ENCODE measurements around the gene LRRC19. TPM values are rescaled to one million over a fixed set of nuclear protein-coding genes. Genes with fewer than 3 reads are reported as not detected.

The LRRC19 gene
- total RNA-seq, 1 experiment from 2014 or later = not detected

DNA sequence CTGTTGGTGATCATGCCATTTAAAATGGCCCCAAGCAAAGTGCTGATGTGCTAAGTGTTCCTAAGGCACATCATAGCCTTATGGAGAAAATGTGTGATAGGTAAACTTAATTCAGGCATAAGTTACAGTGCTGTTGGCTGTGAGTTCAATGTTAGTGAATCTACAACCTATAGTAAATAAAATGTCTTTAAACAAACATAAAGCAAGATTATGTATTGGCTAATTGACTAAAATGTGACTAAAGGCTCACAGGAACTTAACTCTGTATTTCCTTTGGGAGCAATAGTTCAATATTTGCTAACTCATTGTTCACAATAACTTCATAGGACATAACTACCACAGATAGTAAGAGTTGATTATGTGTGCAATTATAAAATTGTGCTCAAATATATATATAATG lies 49.4 kb upstream of the LRRC19 start (continued):
- TF ChIP-seq, protein P1, sequence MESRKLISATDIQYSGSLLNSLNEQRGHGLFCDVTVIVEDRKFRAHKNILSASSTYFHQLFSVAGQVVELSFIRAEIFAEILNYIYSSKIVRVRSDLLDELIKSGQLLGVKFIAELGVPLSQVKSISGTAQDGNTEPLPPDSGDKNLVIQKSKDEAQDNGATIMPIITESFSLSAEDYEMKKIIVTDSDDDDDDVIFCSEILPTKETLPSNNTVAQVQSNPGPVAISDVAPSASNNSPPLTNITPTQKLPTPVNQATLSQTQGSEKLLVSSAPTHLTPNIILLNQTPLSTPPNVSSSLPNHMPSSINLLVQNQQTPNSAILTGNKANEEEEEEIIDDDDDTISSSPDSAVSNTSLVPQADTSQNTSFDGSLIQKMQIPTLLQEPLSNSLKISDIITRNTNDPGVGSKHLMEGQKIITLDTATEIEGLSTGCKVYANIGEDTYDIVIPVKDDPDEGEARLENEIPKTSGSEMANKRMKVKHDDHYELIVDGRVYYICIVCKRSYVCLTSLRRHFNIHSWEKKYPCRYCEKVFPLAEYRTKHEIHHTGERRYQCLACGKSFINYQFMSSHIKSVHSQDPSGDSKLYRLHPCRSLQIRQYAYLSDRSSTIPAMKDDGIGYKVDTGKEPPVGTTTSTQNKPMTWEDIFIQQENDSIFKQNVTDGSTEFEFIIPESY (IDR thresholded peaks at IDR 0.05; ENCODE audit: extremely low read depth, insufficient replicate concordance, low read length) = no peak

DNA sequence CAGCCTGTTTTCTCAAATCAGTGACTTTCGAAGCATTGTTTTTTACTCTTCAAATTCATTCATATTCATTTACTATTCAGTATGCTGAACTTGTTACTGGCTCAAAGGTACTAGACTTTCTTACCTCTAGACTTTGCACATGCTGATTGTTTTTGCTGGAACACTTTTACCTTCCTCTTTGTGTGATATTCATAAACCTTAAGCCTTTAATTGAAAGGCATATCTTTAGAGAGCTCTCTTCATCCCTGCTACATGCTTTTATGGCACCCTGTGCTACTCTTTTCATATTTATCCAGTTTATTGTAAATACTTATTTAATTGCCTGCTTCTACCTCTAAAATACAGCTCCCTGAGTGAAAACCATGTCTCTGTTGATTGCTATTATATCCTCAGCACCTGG lies 48.7 kb upstream of the LRRC19 start:
- Histone ChIP-seq H4K20me1 (ENCODE audit: insufficient read depth) (no peaks in the 10 kb centered on the region), H3K4me3 (replicated peaks in 1 of 2; ENCODE audit: low read depth in 1 of 2, low read length in 2 of 2) (no peak overlapping the region), H3K79me2 (ENCODE audit: insufficient read depth, low read length) (no peaks in the 10 kb centered on the region), H3K9ac (ENCODE audit: low read length) (no peak overlapping the region), H3K9me2 (ENCODE audit: insufficient read depth) (no peaks in the 10 kb centered on the region), H3K4me1 (ENCODE audit: control insufficient read depth in 1 of 2, insufficient read depth in 2 of 2, low read length in 2 of 2) (no peaks in the 10 kb centered on the region), H3K4me2 (ENCODE audit: low read length) (no peak overlapping the region), H3K27ac (ENCODE audit: low read depth, low read length) (no peak overlapping the region), H2AFZ (ENCODE audit: low read depth, low read length, poor library complexity, severe bottlenecking) (no peak overlapping the region), H3K36me3 (ENCODE audit: control insufficient read depth in 1 of 2, insufficient read depth in 2 of 2, low read length in 2 of 2) (no peaks in the 10 kb centered on the region; a peak in 1 of 4 replicates), H3K9me3 (ENCODE audit: control insufficient read depth in 1 of 2, insufficient read depth in 1 of 2, low read depth in 1 of 2, low read length in 2 of 2) (no peaks in the 10 kb centered on the region), H3K27me3 (ENCODE audit: insufficient read depth, low read length) (no peaks in the 10 kb centered on the region)
- ATAC-seq (no peak), DNase-seq (ENCODE audit: low read depth, low spot score) (no peak)
- POLR2A ChIA-PET = no interaction called here
- intact Hi-C loops (cut with micrococcal nuclease) = no loop called here
- RAD21 ChIA-PET (ENCODE audit: low non-redundant PET in 1 of 2, low total read pairs in 2 of 2, uncharacterized antibody in 2 of 2, unreplicated experiment in 2 of 2) = no interaction called here
- CTCF ChIA-PET = no interaction called here
- TF ChIP-seq POLR2AphosphoS5 (IDR thresholded peaks at IDR 0.05; ENCODE audit: low read depth, low read length) (no peak), CEBPB (IDR thresholded peaks at IDR 0.05; ENCODE audit: low read depth) (no peak), CBX3 (IDR thresholded peaks at IDR 0.05; ENCODE audit: low read depth) (no peak), SP1 (IDR thresholded peaks at IDR 0.05; ENCODE audit: low read depth) (no peak), RAD21 (IDR thresholded peaks at IDR 0.05; ENCODE audit: low read depth) (no peak), ZFX (IDR thresholded peaks at IDR 0.05) (no peak)
- TF ChIP-seq, protein P2, sequence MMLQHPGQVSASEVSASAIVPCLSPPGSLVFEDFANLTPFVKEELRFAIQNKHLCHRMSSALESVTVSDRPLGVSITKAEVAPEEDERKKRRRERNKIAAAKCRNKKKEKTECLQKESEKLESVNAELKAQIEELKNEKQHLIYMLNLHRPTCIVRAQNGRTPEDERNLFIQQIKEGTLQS (IDR thresholded peaks at IDR 0.05) = no peak
- TF ChIP-seq, protein P3, sequence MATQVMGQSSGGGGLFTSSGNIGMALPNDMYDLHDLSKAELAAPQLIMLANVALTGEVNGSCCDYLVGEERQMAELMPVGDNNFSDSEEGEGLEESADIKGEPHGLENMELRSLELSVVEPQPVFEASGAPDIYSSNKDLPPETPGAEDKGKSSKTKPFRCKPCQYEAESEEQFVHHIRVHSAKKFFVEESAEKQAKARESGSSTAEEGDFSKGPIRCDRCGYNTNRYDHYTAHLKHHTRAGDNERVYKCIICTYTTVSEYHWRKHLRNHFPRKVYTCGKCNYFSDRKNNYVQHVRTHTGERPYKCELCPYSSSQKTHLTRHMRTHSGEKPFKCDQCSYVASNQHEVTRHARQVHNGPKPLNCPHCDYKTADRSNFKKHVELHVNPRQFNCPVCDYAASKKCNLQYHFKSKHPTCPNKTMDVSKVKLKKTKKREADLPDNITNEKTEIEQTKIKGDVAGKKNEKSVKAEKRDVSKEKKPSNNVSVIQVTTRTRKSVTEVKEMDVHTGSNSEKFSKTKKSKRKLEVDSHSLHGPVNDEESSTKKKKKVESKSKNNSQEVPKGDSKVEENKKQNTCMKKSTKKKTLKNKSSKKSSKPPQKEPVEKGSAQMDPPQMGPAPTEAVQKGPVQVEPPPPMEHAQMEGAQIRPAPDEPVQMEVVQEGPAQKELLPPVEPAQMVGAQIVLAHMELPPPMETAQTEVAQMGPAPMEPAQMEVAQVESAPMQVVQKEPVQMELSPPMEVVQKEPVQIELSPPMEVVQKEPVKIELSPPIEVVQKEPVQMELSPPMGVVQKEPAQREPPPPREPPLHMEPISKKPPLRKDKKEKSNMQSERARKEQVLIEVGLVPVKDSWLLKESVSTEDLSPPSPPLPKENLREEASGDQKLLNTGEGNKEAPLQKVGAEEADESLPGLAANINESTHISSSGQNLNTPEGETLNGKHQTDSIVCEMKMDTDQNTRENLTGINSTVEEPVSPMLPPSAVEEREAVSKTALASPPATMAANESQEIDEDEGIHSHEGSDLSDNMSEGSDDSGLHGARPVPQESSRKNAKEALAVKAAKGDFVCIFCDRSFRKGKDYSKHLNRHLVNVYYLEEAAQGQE (IDR thresholded peaks at IDR 0.05; ENCODE audit: low read depth) = no peak
- BruUV-seq (replicated peaks) = no TSS peak

Data from HCT116 (cell line).